ENCODE results near the gene PLXNA4. TPM values are rescaled to one million over a fixed set of nuclear protein-coding genes. Genes with fewer than 3 reads are reported as not detected.
"Not testable (repeated sequence)": the region's sequence is repeated elsewhere in the genome, so short reads cannot be mapped to it uniquely, and the experiment has no call there.

PLXNA4 gene
- total RNA-seq, 2 experiments from 2014 or later = 0.18 to 0.70 TPM

- no peak overlapping the region for H3K4me3 Mint-ChIP-seq
- ATAC-seq = no peak
These were observed 406.5 kb downstream of the PLXNA4 start for GRCh38 chr7:132169730-132170129.

DNA sequence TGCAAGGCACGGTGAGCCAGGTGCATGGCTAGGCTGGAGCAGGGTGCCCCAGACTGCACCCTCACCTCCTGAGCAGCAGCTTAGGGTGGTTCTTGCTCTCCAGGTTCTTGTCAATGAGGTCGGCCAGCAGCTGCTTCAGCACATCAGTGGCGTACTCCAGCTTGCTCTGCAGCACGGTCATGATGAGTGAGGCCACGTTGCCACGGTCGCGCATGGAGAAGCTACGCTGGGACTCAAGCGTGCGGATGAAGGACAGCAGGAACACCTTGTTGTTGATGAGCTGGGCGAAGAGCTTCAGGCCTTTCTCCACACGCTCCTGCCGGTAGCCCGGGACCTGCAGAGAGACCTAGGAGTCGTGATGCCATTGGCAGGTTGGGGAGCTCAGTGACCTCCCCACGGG lies 408.0 kb downstream of the PLXNA4 start:
- Mint-ChIP-seq H3K4me3 (no peak overlapping the region), H3K9me3 (no peaks in the 10 kb centered on the region), H3K27ac (no peak overlapping the region), H3K27me3 (no peaks in the 10 kb centered on the region), H3K4me1 (ENCODE audit: low read depth) (no peaks in the 10 kb centered on the region), H3K36me3 (ENCODE audit: low read depth) (no peaks in the 10 kb centered on the region)
- no peak for DNase-seq
- TF ChIP-seq CTCF (IDR thresholded peaks at IDR 0.05) = no peak
- ChIA-PET CTCF (interaction anchor here (0.5 kb wide), 1 partner anchor 84 kb away, joined by 4 read pairs; no protein-coding TSS in a partner anchor), POLR2A (no interaction called here)
- ATAC-seq = no peak
- intact Hi-C loops (cut with micrococcal nuclease) = no loop called here

More at GRCh38 chr7:132169730-132170129, 406.5 kb downstream of the PLXNA4 start:
- CTCF ChIA-PET = no interaction called here
- no peaks in the 10 kb centered on the region for H3K9me3 Mint-ChIP-seq
- DNase-seq = no peak
- TF ChIP-seq CTCF (IDR thresholded peaks at IDR 0.05) = no peak
- POLR2A ChIA-PET = interaction anchor here (0.7 kb wide), 1 partner anchor 1308 kb away, joined by 3 read pairs; no protein-coding TSS in a partner anchor
- intact Hi-C loops (cut with micrococcal nuclease) = no loop called here
- H3K4me1 Mint-ChIP-seq (ENCODE audit: low read depth) = no peaks in the 10 kb centered on the region
- no peak overlapping the region for H3K27ac Mint-ChIP-seq
- H3K27me3 Mint-ChIP-seq = no peaks in the 10 kb centered on the region
- H3K36me3 Mint-ChIP-seq (ENCODE audit: low read depth) = no peaks in the 10 kb centered on the region

DNA sequence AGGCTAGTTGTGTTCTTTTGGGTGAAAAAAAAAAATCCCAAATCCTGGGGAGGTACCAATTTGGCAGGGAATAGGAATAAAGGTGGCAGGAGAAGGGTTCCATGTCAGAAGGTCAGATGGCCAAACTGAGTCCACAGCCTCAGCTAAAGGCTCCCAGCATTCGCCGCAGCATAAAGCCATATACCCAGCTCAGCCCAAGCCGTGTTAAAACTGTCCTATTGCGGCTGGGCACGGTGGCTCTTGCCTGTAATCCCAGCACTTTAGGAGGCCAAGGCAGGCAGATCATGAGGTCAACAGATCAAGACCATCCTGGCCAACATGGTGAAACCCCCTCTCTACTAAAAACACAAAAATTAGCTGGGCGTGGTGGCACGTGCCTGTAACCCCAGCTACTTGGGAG lies 410.6 kb downstream of the PLXNA4 start:
- H3K4me3 Mint-ChIP-seq; POLR2A ChIA-PET; H3K27me3 Mint-ChIP-seq; H3K4me1 Mint-ChIP-seq (ENCODE audit: low read depth); DNase-seq; H3K9me3 Mint-ChIP-seq; H3K27ac Mint-ChIP-seq; ATAC-seq; CTCF ChIA-PET; intact Hi-C loops (cut with micrococcal nuclease); H3K36me3 Mint-ChIP-seq (ENCODE audit: low read depth): not testable (repeated sequence)

- intact Hi-C loops (cut with micrococcal nuclease) = no loop called here
- Mint-ChIP-seq H3K27ac (no peak overlapping the region), H3K4me1 (ENCODE audit: low read depth) (no peaks in the 10 kb centered on the region), H3K36me3 (ENCODE audit: low read depth) (no peaks in the 10 kb centered on the region), H3K9me3 (no peaks in the 10 kb centered on the region), H3K4me3 (no peak overlapping the region), H3K27me3 (no peaks in the 10 kb centered on the region)
- ChIA-PET CTCF (no interaction called here), POLR2A (no interaction called here)
- TF ChIP-seq CTCF (IDR thresholded peaks at IDR 0.05) = no peak
- ATAC-seq (no peak), DNase-seq (no peak)
These were observed 411.6 kb downstream of the PLXNA4 start for GRCh38 chr7:132164558-132165125.

GRCh38 chr7:132162556-132163144 lies 413.6 kb downstream of the PLXNA4 start:
- intact Hi-C loops (cut with micrococcal nuclease) = no loop called here
- Mint-ChIP-seq H3K4me3 (no peak overlapping the region), H3K27ac (no peak overlapping the region), H3K4me1 (ENCODE audit: low read depth) (no peaks in the 10 kb centered on the region), H3K9me3 (no peaks in the 10 kb centered on the region), H3K36me3 (ENCODE audit: low read depth) (no peaks in the 10 kb centered on the region), H3K27me3 (no peaks in the 10 kb centered on the region)
- POLR2A ChIA-PET = no interaction called here
- CTCF ChIA-PET = interaction anchor here (0.8 kb wide), 1 partner anchor 218 kb away, joined by 3 read pairs; no protein-coding TSS in a partner anchor
- no peak for TF ChIP-seq CTCF (IDR thresholded peaks at IDR 0.05)
- DNase-seq (no peak), ATAC-seq (no peak)

Data from activated CD8-positive, alpha-beta T cell treated with anti-CD3 and anti-CD28 coated beads for 36 hours (primary cell).